Astrocyte (in vitro differentiated cells and primary cell): ENCODE measurements around the gene UTP4. TPM values are rescaled to one million over a fixed set of nuclear protein-coding genes. Genes with fewer than 3 reads are reported as not detected.
A peak's percentile ranks its signal among the peaks of the same experiment; 100 is the strongest.

ENCODE experiments used
- DNase-seq: peaks from one replicate; pipeline ENCODE4 v3.0.0-alpha.2; 2010; ENCODE audit warnings: low read depth
- FAIRE-seq: peaks from 2 replicates; lab custom pipeline; 2011; peaks lifted over from hg19 to GRCh38; lab: Jason Lieb, UNC
- H2AFZ ChIP-seq: 2 replicates; pipeline ENCODE4 v1.6.0; 2012; ENCODE audit warnings: low read depth, low read length, inconsistent platforms
- H3K27ac ChIP-seq: 2 replicates; pipeline ENCODE4 v1.5.1; 2011; ENCODE audit warnings: low read depth, low read length, inconsistent platforms
- H3K27me3 ChIP-seq: 2 replicates; pipeline ENCODE4 v1.6.0; 2011; ENCODE audit warnings: low read length, inconsistent platforms; ENCODE audit not compliant: insufficient read depth
- H3K36me3 ChIP-seq: 2 replicates; pipeline ENCODE4 v1.5.1; 2011; ENCODE audit warnings: low read length, inconsistent platforms; ENCODE audit not compliant: insufficient read depth
- H3K4me1 ChIP-seq: 2 replicates; pipeline ENCODE4 v1.5.1; 2011; ENCODE audit warnings: low read length, inconsistent platforms; ENCODE audit not compliant: insufficient read depth
- H3K4me2 ChIP-seq: 2 replicates; pipeline ENCODE4 v1.6.0; 2012; ENCODE audit warnings: low read length, inconsistent platforms
- H3K4me3 ChIP-seq: 2 replicates; pipeline ENCODE4 v1.5.1; 2011; ENCODE audit warnings: low read depth, mild to moderate bottlenecking, low read length, inconsistent platforms; ENCODE audit not compliant: insufficient read depth
- H3K79me2 ChIP-seq: 2 replicates; pipeline ENCODE4 v1.6.0; 2012; ENCODE audit warnings: mild to moderate bottlenecking, low read length, inconsistent platforms; ENCODE audit not compliant: insufficient read depth
- H3K9ac ChIP-seq: 2 replicates; pipeline ENCODE4 v1.6.0; 2012; ENCODE audit warnings: mild to moderate bottlenecking, low read length, inconsistent platforms
- H3K9me3 ChIP-seq: 2 replicates; pipeline ENCODE4 v1.5.1; 2012; ENCODE audit warnings: low read depth, mild to moderate bottlenecking, low read length, inconsistent platforms; ENCODE audit not compliant: insufficient read depth
- H4K20me1 ChIP-seq: 2 replicates; pipeline ENCODE4 v1.6.0; 2012; ENCODE audit warnings: low read length, inconsistent platforms; ENCODE audit not compliant: insufficient read depth
- H3K27ac Mint-ChIP-seq: one replicate; pipeline ENCODE4 v1.8.0; 2021; ENCODE audit warnings: mild to moderate bottlenecking, mixed read lengths; ENCODE audit not compliant: unreplicated experiment
- H3K27me3 Mint-ChIP-seq: one replicate; pipeline ENCODE4 v1.8.0; 2021; ENCODE audit warnings: low read depth, mixed read lengths; ENCODE audit not compliant: unreplicated experiment
- H3K36me3 Mint-ChIP-seq: one replicate; pipeline ENCODE4 v1.8.0; 2021; ENCODE audit warnings: low read depth, mixed read lengths; ENCODE audit not compliant: unreplicated experiment
- H3K4me1 Mint-ChIP-seq: one replicate; pipeline ENCODE4 v1.8.0; 2021; ENCODE audit warnings: low read depth, mixed read lengths; ENCODE audit not compliant: unreplicated experiment
- H3K4me3 Mint-ChIP-seq: one replicate; pipeline ENCODE4 v1.8.0; 2021; ENCODE audit warnings: mild to moderate bottlenecking, moderate library complexity, mixed read lengths; ENCODE audit not compliant: unreplicated experiment
- H3K9me3 Mint-ChIP-seq: one replicate; pipeline ENCODE4 v1.8.0; 2021; ENCODE audit warnings: mild to moderate bottlenecking, mixed read lengths; ENCODE audit not compliant: unreplicated experiment
- EZH2 ChIP-seq: IDR thresholded peaks from 2 replicates; pipeline ENCODE4 v1.6.1; 2012; ENCODE audit warnings: mild to moderate bottlenecking, low read length, inconsistent platforms; ENCODE audit not compliant: insufficient read depth
- total RNA-seq: library from RNA; stranded (reverse); gene quantifications from 2 replicates; pipeline ENCODE4 v1.2.1, GENCODE V29; 2021
- TF ChIP-seq, protein P1 (sequence below): IDR thresholded peaks from 2 replicates; pipeline ENCODE4 v1.5.1; 2011; ENCODE audit warnings: low read depth, mild to moderate bottlenecking, inconsistent platforms, low read length, moderate library complexity; ENCODE audit not compliant: insufficient read depth

Gene UTP4
- total RNA-seq, 1 donor from 2014 or later, result 69.4 TPM

DNA sequence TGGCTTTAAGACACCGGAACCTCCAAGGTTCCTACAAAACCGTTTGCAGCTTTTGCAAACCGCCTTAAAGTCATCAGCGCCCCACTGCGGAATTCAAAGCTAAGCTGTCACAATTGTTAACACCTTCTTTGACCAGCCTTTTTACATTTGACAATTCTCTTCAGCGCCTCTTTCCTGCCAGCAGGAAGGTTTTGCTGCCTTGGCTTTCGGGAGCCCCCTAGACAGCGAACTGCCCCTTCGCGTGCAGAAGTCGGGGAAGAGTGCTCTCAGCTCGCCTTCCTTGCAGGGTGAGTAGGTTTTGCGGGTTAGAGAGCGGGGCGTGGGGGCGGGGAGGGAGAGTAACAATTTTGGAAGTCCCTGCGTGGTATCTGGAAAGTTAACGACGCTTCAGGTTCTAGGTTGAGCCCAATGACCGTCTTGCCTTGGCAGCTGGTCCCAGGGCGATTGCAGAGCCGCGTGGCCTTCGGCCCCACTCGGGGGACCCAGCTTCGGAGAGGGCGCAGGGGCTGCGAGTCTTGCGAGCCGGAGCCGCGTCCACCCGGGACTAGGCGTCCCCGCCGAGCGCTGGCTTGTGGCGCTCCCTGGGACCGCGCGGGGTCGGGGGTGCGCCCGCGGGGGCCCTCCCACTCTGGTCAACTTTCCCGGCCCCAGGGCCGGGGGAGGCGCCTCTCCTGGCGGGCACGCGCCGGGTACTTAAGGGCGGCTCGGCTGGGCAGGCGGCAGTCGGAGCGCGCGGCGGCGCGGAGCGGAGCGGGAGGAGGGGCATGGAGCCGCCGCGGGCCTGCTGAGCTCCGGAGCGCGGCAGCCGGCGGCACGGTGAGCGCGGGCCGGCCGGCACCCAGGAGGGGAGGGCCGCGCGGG lies 26.7 kb upstream of the UTP4 start, which contains the start of gene HAS3:
Gene HAS3, plus strand, starts transcription at position 153 of the 861 bp plus-strand sequence. CDS start 3,743 bp downstream, outside the sequence.
- H3K9me3 Mint-ChIP-seq, result no peaks in the 10 kb centered on the region
- Histone ChIP-seq H2AFZ (peak within 1 kb of the TSS; percentile 81), H3K27me3 (peaks cover 5% of the 10 kb centered on the region), H3K9ac (peak within 1 kb of the TSS; percentile 67), H3K27ac (no peak within 1 kb of the TSS), H3K79me2 (no peaks in the 10 kb centered on the region), H3K4me3 (peak within 1 kb of the TSS; percentile 65), H3K36me3 (no peaks in the 10 kb centered on the region), H3K9me3 (no peaks in the 10 kb centered on the region), H3K4me2 (peak within 1 kb of the TSS; percentile 95), H3K4me1 (peaks cover 25% of the 10 kb centered on the region), H4K20me1 (peaks cover 16% of the 10 kb centered on the region)
- peaks cover 16% of the 10 kb centered on the region for H3K4me1 Mint-ChIP-seq
- peak within 1 kb of the TSS; percentile 67 for H3K27ac Mint-ChIP-seq
- TF ChIP-seq EZH2, result no peak
- TF ChIP-seq, protein P1, sequence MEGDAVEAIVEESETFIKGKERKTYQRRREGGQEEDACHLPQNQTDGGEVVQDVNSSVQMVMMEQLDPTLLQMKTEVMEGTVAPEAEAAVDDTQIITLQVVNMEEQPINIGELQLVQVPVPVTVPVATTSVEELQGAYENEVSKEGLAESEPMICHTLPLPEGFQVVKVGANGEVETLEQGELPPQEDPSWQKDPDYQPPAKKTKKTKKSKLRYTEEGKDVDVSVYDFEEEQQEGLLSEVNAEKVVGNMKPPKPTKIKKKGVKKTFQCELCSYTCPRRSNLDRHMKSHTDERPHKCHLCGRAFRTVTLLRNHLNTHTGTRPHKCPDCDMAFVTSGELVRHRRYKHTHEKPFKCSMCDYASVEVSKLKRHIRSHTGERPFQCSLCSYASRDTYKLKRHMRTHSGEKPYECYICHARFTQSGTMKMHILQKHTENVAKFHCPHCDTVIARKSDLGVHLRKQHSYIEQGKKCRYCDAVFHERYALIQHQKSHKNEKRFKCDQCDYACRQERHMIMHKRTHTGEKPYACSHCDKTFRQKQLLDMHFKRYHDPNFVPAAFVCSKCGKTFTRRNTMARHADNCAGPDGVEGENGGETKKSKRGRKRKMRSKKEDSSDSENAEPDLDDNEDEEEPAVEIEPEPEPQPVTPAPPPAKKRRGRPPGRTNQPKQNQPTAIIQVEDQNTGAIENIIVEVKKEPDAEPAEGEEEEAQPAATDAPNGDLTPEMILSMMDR, result peak; percentile 11
- peaks cover 19% of the 10 kb centered on the region for H3K27me3 Mint-ChIP-seq
- FAIRE-seq (peak; percentile 13), DNase-seq (peak; percentile 44)
- H3K36me3 Mint-ChIP-seq, result peaks cover 11% of the 10 kb centered on the region
- peak within 1 kb of the TSS; percentile 91 for H3K4me3 Mint-ChIP-seq

DNA sequence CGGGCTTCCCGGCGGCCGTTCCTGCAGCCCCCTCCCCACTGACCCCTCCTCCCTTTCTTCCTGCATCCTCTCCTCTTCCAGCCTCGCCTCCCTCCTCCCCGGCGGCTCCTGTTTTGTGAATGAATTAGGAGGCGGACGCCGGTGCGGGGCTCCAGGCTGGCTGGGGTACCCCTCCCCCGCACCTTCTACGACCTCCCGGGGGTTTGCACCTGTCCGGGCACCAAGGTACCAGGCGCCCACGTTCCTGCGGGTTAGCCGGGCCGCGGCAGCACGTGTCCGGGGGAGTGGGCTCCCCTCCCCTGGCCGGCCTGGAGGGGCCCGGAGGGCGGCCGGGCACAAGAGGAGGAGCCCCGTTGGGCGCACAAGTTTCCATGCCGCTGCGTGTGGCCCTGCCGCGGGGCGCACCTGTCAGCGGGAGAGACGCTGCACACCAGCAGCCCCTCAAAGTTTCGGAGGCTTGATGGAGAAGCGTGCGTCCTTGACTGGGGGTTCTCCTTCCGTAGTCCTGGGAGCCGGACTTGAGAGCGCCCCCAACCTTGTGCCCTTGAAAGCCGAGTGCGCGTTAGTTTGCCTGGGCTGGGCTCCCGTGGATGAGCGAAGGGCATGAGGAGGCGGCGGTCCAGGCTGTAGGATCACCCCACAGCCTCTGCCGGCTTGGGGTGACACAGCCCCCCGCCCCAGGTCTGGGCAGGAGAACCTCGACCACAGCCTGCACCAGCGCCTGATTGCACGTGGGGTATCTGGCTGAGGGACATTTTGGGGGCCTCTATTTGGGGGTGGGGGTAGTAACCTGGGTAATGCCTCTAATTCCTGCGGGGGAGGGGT lies 25.7 kb upstream of the UTP4 start:
- Histone ChIP-seq H3K27ac (no peak overlapping the region), H3K79me2 (no peaks in the 10 kb centered on the region), H2AFZ (no peak overlapping the region), H4K20me1 (peaks cover 22% of the 10 kb centered on the region), H3K27me3 (peaks cover 5% of the 10 kb centered on the region), H3K9me3 (no peaks in the 10 kb centered on the region), H3K4me1 (peaks cover 25% of the 10 kb centered on the region), H3K36me3 (no peaks in the 10 kb centered on the region), H3K9ac (peak overlapping the region; percentile 10), H3K4me2 (peak overlapping the region; percentile 95), H3K4me3 (peak overlapping the region; percentile 65)
- DNase-seq (no peak), FAIRE-seq (no peak)
- H3K36me3 Mint-ChIP-seq, result peaks cover 10% of the 10 kb centered on the region
- TF ChIP-seq EZH2, result no peak
- TF ChIP-seq, protein P1, result no peak
- no peak overlapping the region for H3K27ac Mint-ChIP-seq
- no peaks in the 10 kb centered on the region for H3K9me3 Mint-ChIP-seq
- peak overlapping the region; percentile 78 for H3K4me3 Mint-ChIP-seq
- H3K27me3 Mint-ChIP-seq, result peaks cover 17% of the 10 kb centered on the region
- peaks cover 13% of the 10 kb centered on the region for H3K4me1 Mint-ChIP-seq
